Activated T-helper 1 cell treated with Interleukin-2 at 50 U/mL for 16 hours (primary cell): Measurements from ENCODE around the gene DSN1.

Experiments
- DNase-seq: peaks from one replicate; pipeline ENCODE4 v3.0.0-alpha.2; 2020; ENCODE audit warnings: low read depth

DSN1 gene

GRCh38 chr20:36754656-36755222 is 18.8 kb downstream of the DSN1 start:
- peak; percentile 3 for DNase-seq

GRCh38 chr20:36752582-36752981 is 21.0 kb downstream of the DSN1 start:
- DNase-seq = no peak

GRCh38 chr20:36745927-36746659 is 27.5 kb downstream of the DSN1 start, which contains the start of gene NDRG3:
NDRG3 (minus strand) TSS chr20:36746090; CDS start chr20:36721735, 24,355 bp downstream.
- peak; percentile 88 for DNase-seq

- DNase-seq = no peak
Measured at GRCh38 chr20:36745234-36745926, 28.2 kb downstream of the DSN1 start.

GRCh38 chr20:36744764-36745191 is 28.8 kb downstream of the DSN1 start:
- DNase-seq = no peak

GRCh38 chr20:36744243-36744642 is 29.3 kb downstream of the DSN1 start:
- DNase-seq = no peak

GRCh38 chr20:36742558-36742957 is 31.0 kb downstream of the DSN1 start:
- DNase-seq = no peak

- DNase-seq = no peak
Measured at GRCh38 chr20:36741072-36741471, 32.5 kb downstream of the DSN1 start.

- DNase-seq = no peak
Measured at GRCh38 chr20:36737183-36737499, 36.4 kb downstream of the DSN1 start.

GRCh38 chr20:36736451-36737182 is 36.9 kb downstream of the DSN1 start:
- no peak for DNase-seq

GRCh38 chr20:36732456-36732855 is 41.1 kb downstream of the DSN1 start:
- no peak for DNase-seq

- no peak for DNase-seq
Measured at GRCh38 chr20:36728986-36729385, 44.6 kb downstream of the DSN1 start.

- no peak for DNase-seq
Measured at GRCh38 chr20:36726168-36726567, 47.4 kb downstream of the DSN1 start.

GRCh38 chr20:36720510-36720909 is 53.1 kb downstream of the DSN1 start:
- no peak for DNase-seq

GRCh38 chr20:36717657-36718056 is 55.9 kb downstream of the DSN1 start:
- no peak for DNase-seq

- no peak for DNase-seq
Measured at GRCh38 chr20:36717021-36717420, 56.5 kb downstream of the DSN1 start.

GRCh38 chr20:36712775-36713174 is 60.8 kb downstream of the DSN1 start:
- DNase-seq = no peak

GRCh38 chr20:36709126-36709525 is 64.4 kb downstream of the DSN1 start:
- no peak for DNase-seq

GRCh38 chr20:36703530-36703929 is 70.0 kb downstream of the DSN1 start:
- DNase-seq = no peak
